SK-N-SH (cell line): ENCODE measurements around the gene GK. TPM values are rescaled to one million over a fixed set of nuclear protein-coding genes. Genes with fewer than 3 reads are reported as not detected.

ENCODE experiments used
- CTCF ChIA-PET: fragments of 300-600, 350-600 bp; formaldehyde crosslinking; extraction: SDS; loops from one replicate; lab custom pipeline; 2021; lab: Yijun Ruan, JAX
- POLR2A ChIA-PET: fragments of 350-600 bp; sonication (Branson Sonifier 250); formaldehyde crosslinking; extraction: SDS; loops from one replicate; lab custom pipeline; 2020; ENCODE audit warnings: antibody characterized with exemption, inconsistent platforms; lab: Yijun Ruan, JAX
- DNase-seq: peaks from one replicate; pipeline ENCODE4 v3.0.0; 2012
- H2AFZ ChIP-seq: fragments of 200-600 bp; sonication (generic); 2 replicates; pipeline ENCODE4 v1.8.1; 2016; ENCODE audit warnings: antibody characterized with exemption, mild to moderate bottlenecking, low read depth
- H3F3A ChIP-seq: fragments of 200-600 bp; sonication (generic); replicated peaks from 2 replicates; pipeline ENCODE3; 2016; ENCODE audit warnings: antibody characterized with exemption, mild to moderate bottlenecking; ENCODE audit not compliant: insufficient read depth
- H3K27ac ChIP-seq, 2 experiments: fragments of 200-500 bp in 1 of 2; fragments of 200-600 bp in 1 of 2; sonication (Bioruptor generic) in 1 of 2; sonication (generic), shearing (Covaris generic) in 1 of 2; 2 replicates each; pipeline versions ENCODE4 v1.5.1 to v1.6.1; 2014 to 2016; ENCODE audit warnings: low read depth in 2 of 2, inconsistent platforms in 1 of 2, low read length in 1 of 2, mild to moderate bottlenecking in 1 of 2, mixed read lengths in 1 of 2
- H3K27me3 ChIP-seq: fragments of 200-600 bp; sonication (generic), shearing (Covaris generic); 2 replicates; pipeline ENCODE4 v1.6.1; 2016; ENCODE audit warnings: mixed run types; ENCODE audit not compliant: insufficient read depth
- H3K36me3 ChIP-seq, 2 experiments: fragments of 200-500 bp in 1 of 2; fragments of 200-600 bp in 1 of 2; sonication (Bioruptor generic) in 1 of 2; sonication (generic) in 1 of 2; replicated peaks in 1 of 2; 2 replicates each; pipeline versions ENCODE3 to v1.5.1; 2014 to 2016; ENCODE audit warnings: low read length in 1 of 2, mild to moderate bottlenecking in 1 of 2; ENCODE audit not compliant: insufficient read depth in 2 of 2, control insufficient read depth in 1 of 2
- H3K4me1 ChIP-seq, 2 experiments: fragments of 200-500 bp in 1 of 2; fragments of 200-600 bp in 1 of 2; sonication (Bioruptor generic) in 1 of 2; sonication (generic), shearing (Covaris generic) in 1 of 2; 2 replicates each; pipeline versions ENCODE4 v1.5.1 to v1.6.1; 2014 to 2016; ENCODE audit warnings: low read depth in 1 of 2, low read length in 1 of 2, mixed run types in 1 of 2; ENCODE audit not compliant: insufficient read depth in 2 of 2, control insufficient read depth in 1 of 2
- H3K4me2 ChIP-seq: fragments of 200-600 bp; sonication (generic), shearing (Covaris generic); 2 replicates; pipeline ENCODE4 v1.6.1; 2017; ENCODE audit warnings: mixed run types
- H3K4me3 ChIP-seq, 2 experiments: fragments of 200-500 bp in 1 of 2; fragments of 200-600 bp in 1 of 2; sonication (Bioruptor generic) in 1 of 2; sonication (generic), shearing (Covaris generic) in 1 of 2; 2 replicates each; pipeline versions ENCODE4 v1.5.1 to v1.8.1; 2014 to 2016; ENCODE audit warnings: low read depth in 2 of 2, inconsistent platforms in 1 of 2, low read length in 1 of 2, mild to moderate bottlenecking in 1 of 2, mixed read lengths in 1 of 2, moderate library complexity in 1 of 2
- H3K79me2 ChIP-seq: fragments of 200-600 bp; sonication (generic); 2 replicates; pipeline ENCODE4 v1.8.1; 2017; ENCODE audit warnings: mild to moderate bottlenecking; ENCODE audit not compliant: insufficient read depth
- H3K9ac ChIP-seq: fragments of 200-600 bp; sonication (generic); 2 replicates; pipeline ENCODE4 v1.6.1; 2017; ENCODE audit warnings: mixed run types
- H3K9me2 ChIP-seq: fragments of 200-600 bp; sonication (generic); 2 replicates; pipeline ENCODE4 v1.6.1; 2017; ENCODE audit warnings: mixed run types
- H3K9me3 ChIP-seq: fragments of 200-600 bp; sonication (generic); 2 replicates; pipeline ENCODE4 v1.6.1; 2017; ENCODE audit warnings: mixed run types, mild to moderate bottlenecking, moderate library complexity
- H4K20me1 ChIP-seq: fragments of 200-600 bp; sonication (generic); 2 replicates; pipeline ENCODE4 v1.6.1; 2017; ENCODE audit warnings: mild to moderate bottlenecking, mixed run types; ENCODE audit not compliant: insufficient read depth
- FOXJ3 ChIP-seq: sonication (generic); formaldehyde crosslinking; IDR thresholded peaks from 2 replicates; pipeline ENCODE4 v1.5.1; 2020; ENCODE audit warnings: mild to moderate bottlenecking, missing genetic modification reagents
- FOXM1 ChIP-seq: IDR thresholded peaks from 2 replicates; pipeline ENCODE4 v1.4.0; 2012; ENCODE audit warnings: low read depth, mild to moderate bottlenecking
- NRF1 ChIP-seq: IDR thresholded peaks from 2 replicates; pipeline ENCODE4 v1.6.1; 2012; ENCODE audit warnings: low read depth, mild to moderate bottlenecking, low read length
- POLR2AphosphoS5 ChIP-seq: IDR thresholded peaks from 2 replicates; pipeline ENCODE4 v1.6.1; 2012; ENCODE audit warnings: low read depth, low read length
- SIN3A ChIP-seq: IDR thresholded peaks from 2 replicates; pipeline ENCODE4 v1.6.1; 2012; ENCODE audit warnings: low read depth, mild to moderate bottlenecking, low read length, moderate library complexity, borderline replicate concordance
- YY1 ChIP-seq: IDR thresholded peaks from 2 replicates; pipeline ENCODE4 v1.4.0; 2012; ENCODE audit warnings: low read depth, mild to moderate bottlenecking
- ZBTB33 ChIP-seq: IDR thresholded peaks from 2 replicates; pipeline ENCODE4 v1.4.0; 2012; ENCODE audit warnings: low read depth, borderline replicate concordance
- WGBS: methylation state at CpG from one replicate; pipeline ENCODE4 v1.1.6; 2017; ENCODE audit warnings: low lambda C conversion rate; 5-methylcytosine and 5-hydroxymethylcytosine counted together
- polyA plus RNA-seq, 3 experiments: library from polyadenylated mRNA; depleted of rRNA; stranded (reverse); fragments of >200 nt; gene quantifications; 2 replicates each; pipeline ENCODE4 v1.2.3, GENCODE V29; 2012
- TF ChIP-seq, protein P1 (sequence below): IDR thresholded peaks from 2 replicates; pipeline ENCODE4 v1.4.0; 2012; ENCODE audit warnings: low read depth, borderline replicate concordance

The GK gene
- polyA plus RNA-seq, 1 of the 3 experiments (the other 2 are of a cell fraction), result 2.2 TPM

DNA sequence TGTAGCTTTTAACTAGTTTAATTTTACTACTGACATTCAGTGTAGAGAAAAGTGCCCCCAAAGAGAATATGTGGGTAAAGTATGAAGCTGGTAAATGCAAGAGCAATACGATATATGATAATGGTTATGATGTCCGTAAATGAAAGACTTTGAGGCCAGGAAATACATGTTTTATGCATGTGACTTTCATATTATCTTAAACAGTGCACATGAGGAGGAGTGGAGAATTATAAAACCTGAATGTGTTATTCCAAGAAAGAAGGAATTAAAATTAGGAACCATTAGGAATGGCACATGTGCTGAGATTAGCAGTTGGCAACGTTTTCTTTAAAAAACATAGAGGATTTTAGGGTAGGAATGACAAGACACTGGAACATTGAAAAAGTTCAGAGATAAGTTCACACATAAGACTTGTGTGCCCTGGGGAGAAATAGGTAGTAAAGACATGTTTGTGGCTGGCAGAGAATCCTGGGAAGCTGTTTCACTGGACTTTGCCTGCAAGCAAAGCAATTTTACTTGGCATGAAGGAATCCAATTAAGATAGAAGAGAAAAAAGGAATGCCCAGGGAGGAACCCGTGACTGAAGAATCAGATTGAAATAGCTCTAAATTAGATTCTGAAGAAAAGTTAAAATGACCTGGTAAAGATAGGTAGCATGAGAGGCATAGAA, 20.0 kb downstream of the GK start:
- Histone ChIP-seq H3K27me3 (no peaks in the 10 kb centered on the region), H3K79me2 (no peaks in the 10 kb centered on the region), H3K4me1 (no peaks in the 10 kb centered on the region), H3F3A (no peaks in the 10 kb centered on the region), H3K4me3 (no peak overlapping the region), H3K9me3 (no peaks in the 10 kb centered on the region), H3K4me2 (no peak overlapping the region), H3K36me3 (no peaks in the 10 kb centered on the region), H4K20me1 (no peaks in the 10 kb centered on the region)
- WGBS, result 40% methylated on average over 4 of the region's 4 CpGs
- DNase-seq, result no peak
- POLR2A ChIA-PET, result no interaction called here
- no peak for TF ChIP-seq POLR2AphosphoS5
- TF ChIP-seq ZBTB33, result no peak
- TF ChIP-seq, all 33 proteins: peak for 0
- no peaks in the 10 kb centered on the region for H3K9me2 ChIP-seq
- CTCF ChIA-PET, result interaction anchor here (0.8 kb wide), 1 partner anchor 33 kb away, joined by 3 read pairs; no protein-coding TSS in a partner anchor
- no peak overlapping the region for H2AFZ ChIP-seq
- H3K9ac ChIP-seq, result no peak overlapping the region
- no peak overlapping the region for H3K27ac ChIP-seq

- CTCF ChIA-PET, result interaction anchor here (0.8 kb wide), 1 partner anchor 32 kb away, joined by 3 read pairs; no protein-coding TSS in a partner anchor
- DNase-seq, result no peak
- TF ChIP-seq FOXM1 (no peak), FOXJ3 (CRISPR knock-in tag) (no peak)
- TF ChIP-seq, all 33 proteins: peak for 0
Measured at GRCh38 chrX:30673884-30674598, 20.8 kb downstream of the GK start.

DNA sequence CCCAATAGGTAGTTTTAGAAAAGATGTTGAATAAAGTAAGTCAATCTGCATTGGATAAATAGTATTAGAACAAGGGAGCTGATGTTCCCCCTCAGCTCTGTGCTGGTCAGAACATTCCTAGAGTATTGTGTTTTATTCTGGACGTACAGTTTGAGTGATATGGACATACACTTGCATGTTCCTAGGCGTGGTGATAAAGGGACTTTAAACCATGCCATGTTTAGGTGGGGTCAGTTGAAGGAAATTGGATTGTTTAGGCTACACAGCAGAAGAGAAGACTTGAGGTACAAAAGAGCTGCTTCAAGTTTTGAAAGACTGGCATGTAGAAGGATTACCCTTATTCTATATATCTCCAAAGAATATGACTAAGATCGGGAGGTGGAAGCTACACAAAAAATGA, 21.6 kb downstream of the GK start:
- H3K27me3 ChIP-seq, result no peaks in the 10 kb centered on the region
- ChIA-PET CTCF (no interaction called here), POLR2A (no interaction called here)
- H4K20me1 ChIP-seq, result no peaks in the 10 kb centered on the region
- no peaks in the 10 kb centered on the region for H3K9me3 ChIP-seq
- WGBS, result 34% methylated on average over 3 of the region's 3 CpGs
- H3K36me3 ChIP-seq, result no peaks in the 10 kb centered on the region
- no peak overlapping the region for H3K9ac ChIP-seq
- no peak overlapping the region for H3K4me3 ChIP-seq
- H3K9me2 ChIP-seq, result no peaks in the 10 kb centered on the region
- H3K79me2 ChIP-seq, result no peaks in the 10 kb centered on the region
- H3F3A ChIP-seq, result no peaks in the 10 kb centered on the region
- no peak overlapping the region for H2AFZ ChIP-seq
- H3K4me2 ChIP-seq, result no peak overlapping the region
- no peak for DNase-seq
- no peak overlapping the region for H3K27ac ChIP-seq
- TF ChIP-seq FOXJ3 (CRISPR knock-in tag), result no peak
- no peak for TF ChIP-seq YY1
- TF ChIP-seq, protein P1, sequence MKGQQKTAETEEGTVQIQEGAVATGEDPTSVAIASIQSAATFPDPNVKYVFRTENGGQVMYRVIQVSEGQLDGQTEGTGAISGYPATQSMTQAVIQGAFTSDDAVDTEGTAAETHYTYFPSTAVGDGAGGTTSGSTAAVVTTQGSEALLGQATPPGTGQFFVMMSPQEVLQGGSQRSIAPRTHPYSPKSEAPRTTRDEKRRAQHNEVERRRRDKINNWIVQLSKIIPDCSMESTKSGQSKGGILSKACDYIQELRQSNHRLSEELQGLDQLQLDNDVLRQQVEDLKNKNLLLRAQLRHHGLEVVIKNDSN, result no peak
- TF ChIP-seq SIN3A, result no peak
- TF ChIP-seq NRF1, result no peak
- H3K4me1 ChIP-seq, result no peaks in the 10 kb centered on the region

More at GRCh38 chrX:30673884-30674598, 20.8 kb downstream of the GK start:
- Histone ChIP-seq H3K4me2 (no peak overlapping the region), H3K27me3 (no peaks in the 10 kb centered on the region), H3K4me3 (no peak overlapping the region), H3K27ac (no peak overlapping the region), H3K9ac (no peak overlapping the region), H4K20me1 (no peaks in the 10 kb centered on the region), H3K9me3 (no peaks in the 10 kb centered on the region), H3K4me1 (no peaks in the 10 kb centered on the region), H3K9me2 (no peaks in the 10 kb centered on the region), H3F3A (no peaks in the 10 kb centered on the region), H3K79me2 (no peaks in the 10 kb centered on the region), H3K36me3 (no peaks in the 10 kb centered on the region), H2AFZ (no peak overlapping the region)
- 62% methylated on average over 2 of the region's 2 CpGs for WGBS
- POLR2A ChIA-PET, result no interaction called here
